HepG2 (cell line): ENCODE results near the gene STUB1. TPM values are rescaled to one million over a fixed set of nuclear protein-coding genes. Genes with fewer than 3 reads are reported as not detected.

Experiments used
- ATRX ChIP-seq: sonication (generic); formaldehyde crosslinking; IDR thresholded peaks from 2 replicates; pipeline ENCODE4 v1.4.0; 2020; ENCODE audit warnings: missing genetic modification reagents, borderline replicate concordance
- HDAC2 ChIP-seq: sonication (generic); formaldehyde crosslinking; IDR thresholded peaks from 2 replicates; pipeline ENCODE4 v1.4.0; 2020; ENCODE audit warnings: missing genetic modification reagents
- KLF16 ChIP-seq, 2 experiments: sonication (generic) in 1 of 2; formaldehyde crosslinking in 1 of 2; IDR thresholded peaks; 2 replicates each; pipeline versions ENCODE4 v1.6.1 to v1.8.0; 2016 to 2023; ENCODE audit warnings: missing genetic modification reagents in 2 of 2, missing compliant biosample characterization in 1 of 2
- MTF2 ChIP-seq: sonication (generic); formaldehyde crosslinking; IDR thresholded peaks from 2 replicates; pipeline ENCODE4 v1.5.0; 2020; ENCODE audit warnings: missing genetic modification reagents, borderline replicate concordance
- MYNN ChIP-seq: sonication (generic); formaldehyde crosslinking; IDR thresholded peaks from 2 replicates; pipeline ENCODE4 v1.4.0; 2020; ENCODE audit warnings: mild to moderate bottlenecking, low read depth, missing genetic modification reagents
- REL ChIP-seq: sonication (generic); formaldehyde crosslinking; conservative IDR thresholded peaks from 2 replicates; pipeline ENCODE4 v1.8.0; 2022; ENCODE audit warnings: mild to moderate bottlenecking, missing genetic modification reagents, moderate library complexity
- RXRA ChIP-seq: sonication (generic); formaldehyde crosslinking; IDR thresholded peaks from 2 replicates; pipeline ENCODE4 v1.5.1; 2020; ENCODE audit warnings: missing genetic modification reagents
- TBX3 ChIP-seq: fragments of 450-650 bp; IDR thresholded peaks from 2 replicates; pipeline ENCODE4 v1.6.1; 2017; ENCODE audit warnings: antibody characterized with exemption, mild to moderate bottlenecking, inconsistent platforms, borderline replicate concordance
- TERF1 ChIP-seq: sonication (generic); formaldehyde crosslinking; IDR thresholded peaks from 2 replicates; pipeline ENCODE4 v1.8.0; 2022; ENCODE audit warnings: mild to moderate bottlenecking, missing genetic modification reagents, moderate library complexity
- ZFP91 ChIP-seq: sonication (generic); formaldehyde crosslinking; IDR thresholded peaks from 2 replicates; pipeline ENCODE4 v1.9.0; 2022; ENCODE audit warnings: missing genetic modification reagents, mild to moderate bottlenecking, borderline replicate concordance
- ZNF234 ChIP-seq: sonication (generic); formaldehyde crosslinking; conservative IDR thresholded peaks from 2 replicates; pipeline ENCODE4 v1.5.1; 2020; ENCODE audit warnings: mild to moderate bottlenecking, missing genetic modification reagents
- ZNF329 ChIP-seq: sonication (generic); formaldehyde crosslinking; IDR thresholded peaks from 2 replicates; pipeline ENCODE4 v1.9.0; 2021; ENCODE audit warnings: low read depth, mild to moderate bottlenecking, missing genetic modification reagents
- ZNF335 ChIP-seq: sonication (generic); formaldehyde crosslinking; IDR thresholded peaks from 2 replicates; pipeline ENCODE4 v1.4.0; 2020; ENCODE audit warnings: missing genetic modification reagents
- ZNF841 ChIP-seq: sonication (generic); formaldehyde crosslinking; IDR thresholded peaks from 2 replicates; pipeline ENCODE4 v1.8.1; 2023; ENCODE audit warnings: missing genetic modification reagents, borderline replicate concordance
- polyA plus RNA-seq, 8 experiments: library from polyadenylated mRNA; depleted of rRNA in 3 of 8; stranded (reverse) in 7 of 8; unstranded in 1 of 8; fragments of >200 nt; fragmentation: Illumina TruSeq in 4 of 8; extraction: Trizol in 4 of 8; gene quantifications; 2 replicates each; pipeline versions ENCODE4 v1.2.1 to v1.2.3, GENCODE V29; 2011 to 2016; ENCODE audit warnings: low read depth in 4 of 8, missing spikeins in 1 of 8, mixed read lengths in 1 of 8; ENCODE audit not compliant: insufficient read depth in 1 of 8
- total RNA-seq, 5 experiments: library from RNA; depleted of rRNA; stranded (reverse); fragments of >200 nt; fragmentation: Illumina TruSeq; extraction: Trizol; gene quantifications; 2 replicates each; pipeline ENCODE4 v1.2.3, GENCODE V29; 2016; ENCODE audit warnings: low read depth in 1 of 5
- TF ChIP-seq, protein P1 (sequence below): sonication (generic); formaldehyde crosslinking; IDR thresholded peaks from 2 replicates; pipeline ENCODE4 v1.4.0; 2020; ENCODE audit warnings: missing genetic modification reagents
- TF ChIP-seq, protein P2 (sequence below): sonication (generic); formaldehyde crosslinking; IDR thresholded peaks from 2 replicates; pipeline ENCODE4 v1.5.0; 2020; ENCODE audit warnings: missing genetic modification reagents
- TF ChIP-seq, protein P3 (sequence below): conservative IDR thresholded peaks from 2 replicates; pipeline ENCODE4 v1.6.1; 2018; ENCODE audit warnings: missing genetic modification reagents

STUB1 gene
- total and polyA plus RNA-seq, 2 of the 13 experiments (the other 11 are each of a cell fraction or from before 2014, with no cell fraction given), result 52.9 to 78.2 TPM

- TF ChIP-seq ZFP91 (CRISPR knock-in tag), result no peak; the same call in 1 of the 2 replicates
- TF ChIP-seq ZNF841, result no peak
- no peak for TF ChIP-seq TBX3
- no peak for TF ChIP-seq ZNF335
- TF ChIP-seq MTF2 (CRISPR knock-in tag), result no peak
- no peak for TF ChIP-seq ZNF329 (CRISPR knock-in tag)
- TF ChIP-seq ATRX (CRISPR knock-in tag), result no peak
- TF ChIP-seq ZNF234, result no peak
- 0 out of 2 replicates have a peak, but pooled peaks have one; percentile 33 for TF ChIP-seq RXRA (CRISPR knock-in tag)
- TF ChIP-seq, protein P1, sequence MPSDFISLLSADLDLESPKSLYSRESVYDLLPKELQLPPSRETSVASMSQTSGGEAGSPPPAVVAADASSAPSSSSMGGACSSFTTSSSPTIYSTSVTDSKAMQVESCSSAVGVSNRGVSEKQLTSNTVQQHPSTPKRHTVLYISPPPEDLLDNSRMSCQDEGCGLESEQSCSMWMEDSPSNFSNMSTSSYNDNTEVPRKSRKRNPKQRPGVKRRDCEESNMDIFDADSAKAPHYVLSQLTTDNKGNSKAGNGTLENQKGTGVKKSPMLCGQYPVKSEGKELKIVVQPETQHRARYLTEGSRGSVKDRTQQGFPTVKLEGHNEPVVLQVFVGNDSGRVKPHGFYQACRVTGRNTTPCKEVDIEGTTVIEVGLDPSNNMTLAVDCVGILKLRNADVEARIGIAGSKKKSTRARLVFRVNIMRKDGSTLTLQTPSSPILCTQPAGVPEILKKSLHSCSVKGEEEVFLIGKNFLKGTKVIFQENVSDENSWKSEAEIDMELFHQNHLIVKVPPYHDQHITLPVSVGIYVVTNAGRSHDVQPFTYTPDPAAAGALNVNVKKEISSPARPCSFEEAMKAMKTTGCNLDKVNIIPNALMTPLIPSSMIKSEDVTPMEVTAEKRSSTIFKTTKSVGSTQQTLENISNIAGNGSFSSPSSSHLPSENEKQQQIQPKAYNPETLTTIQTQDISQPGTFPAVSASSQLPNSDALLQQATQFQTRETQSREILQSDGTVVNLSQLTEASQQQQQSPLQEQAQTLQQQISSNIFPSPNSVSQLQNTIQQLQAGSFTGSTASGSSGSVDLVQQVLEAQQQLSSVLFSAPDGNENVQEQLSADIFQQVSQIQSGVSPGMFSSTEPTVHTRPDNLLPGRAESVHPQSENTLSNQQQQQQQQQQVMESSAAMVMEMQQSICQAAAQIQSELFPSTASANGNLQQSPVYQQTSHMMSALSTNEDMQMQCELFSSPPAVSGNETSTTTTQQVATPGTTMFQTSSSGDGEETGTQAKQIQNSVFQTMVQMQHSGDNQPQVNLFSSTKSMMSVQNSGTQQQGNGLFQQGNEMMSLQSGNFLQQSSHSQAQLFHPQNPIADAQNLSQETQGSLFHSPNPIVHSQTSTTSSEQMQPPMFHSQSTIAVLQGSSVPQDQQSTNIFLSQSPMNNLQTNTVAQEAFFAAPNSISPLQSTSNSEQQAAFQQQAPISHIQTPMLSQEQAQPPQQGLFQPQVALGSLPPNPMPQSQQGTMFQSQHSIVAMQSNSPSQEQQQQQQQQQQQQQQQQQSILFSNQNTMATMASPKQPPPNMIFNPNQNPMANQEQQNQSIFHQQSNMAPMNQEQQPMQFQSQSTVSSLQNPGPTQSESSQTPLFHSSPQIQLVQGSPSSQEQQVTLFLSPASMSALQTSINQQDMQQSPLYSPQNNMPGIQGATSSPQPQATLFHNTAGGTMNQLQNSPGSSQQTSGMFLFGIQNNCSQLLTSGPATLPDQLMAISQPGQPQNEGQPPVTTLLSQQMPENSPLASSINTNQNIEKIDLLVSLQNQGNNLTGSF (CRISPR knock-in tag), result no peak
- TF ChIP-seq, protein P2, sequence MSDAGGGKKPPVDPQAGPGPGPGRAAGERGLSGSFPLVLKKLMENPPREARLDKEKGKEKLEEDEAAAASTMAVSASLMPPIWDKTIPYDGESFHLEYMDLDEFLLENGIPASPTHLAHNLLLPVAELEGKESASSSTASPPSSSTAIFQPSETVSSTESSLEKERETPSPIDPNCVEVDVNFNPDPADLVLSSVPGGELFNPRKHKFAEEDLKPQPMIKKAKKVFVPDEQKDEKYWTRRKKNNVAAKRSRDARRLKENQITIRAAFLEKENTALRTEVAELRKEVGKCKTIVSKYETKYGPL (CRISPR knock-in tag), result no peak
- no peak for TF ChIP-seq REL (CRISPR knock-in tag)
- TF ChIP-seq KLF16 (CRISPR knock-in tag; IDR thresholded peaks at IDR 0.05), result no peak; a peak in 1 of 4 replicates
- TF ChIP-seq HDAC2, result peak; percentile 59
- TF ChIP-seq TERF1, result no peak
- TF ChIP-seq MYNN (CRISPR knock-in tag), result no peak
- TF ChIP-seq, protein P3, sequence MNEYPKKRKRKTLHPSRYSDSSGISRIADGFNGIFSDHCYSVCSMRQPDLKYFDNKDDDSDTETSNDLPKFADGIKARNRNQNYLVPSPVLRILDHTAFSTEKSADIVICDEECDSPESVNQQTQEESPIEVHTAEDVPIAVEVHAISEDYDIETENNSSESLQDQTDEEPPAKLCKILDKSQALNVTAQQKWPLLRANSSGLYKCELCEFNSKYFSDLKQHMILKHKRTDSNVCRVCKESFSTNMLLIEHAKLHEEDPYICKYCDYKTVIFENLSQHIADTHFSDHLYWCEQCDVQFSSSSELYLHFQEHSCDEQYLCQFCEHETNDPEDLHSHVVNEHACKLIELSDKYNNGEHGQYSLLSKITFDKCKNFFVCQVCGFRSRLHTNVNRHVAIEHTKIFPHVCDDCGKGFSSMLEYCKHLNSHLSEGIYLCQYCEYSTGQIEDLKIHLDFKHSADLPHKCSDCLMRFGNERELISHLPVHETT, result no peak
Measured at GRCh38 chr16:648071-648780, 32.0 kb upstream of the STUB1 start (continued).
